H1 (cell line): Measurements from ENCODE around the gene CCDC80. TPM values are rescaled to one million over a fixed set of nuclear protein-coding genes. Genes with fewer than 3 reads are reported as not detected.

Experiments
- CTCF ChIA-PET: fragments of 300-600 bp; sonication (Branson Sonifier 250); formaldehyde crosslinking; loops from one replicate; lab custom pipeline; 2021; ENCODE audit not compliant: partially characterized antibody; lab: Charles Lee
- POLR2A ChIA-PET: fragments of 300-600 bp; sonication (Branson Sonifier 250); formaldehyde crosslinking; loops from one replicate; lab custom pipeline; 2021; ENCODE audit warnings: inconsistent platforms; ENCODE audit not compliant: partially characterized antibody; lab: Charles Lee
- DNase-seq, 2 experiments: peaks; one replicate each; pipeline versions ENCODE4 v3.0.0 to v3.0.0-alpha.2; 2010 to 2022; ENCODE audit warnings: low spot score in 2 of 2, low read depth in 1 of 2, mixed read lengths in 1 of 2
- FAIRE-seq: peaks from 2 replicates; lab custom pipeline; 2011; peaks lifted over from hg19 to GRCh38; lab: Jason Lieb, UNC
- H2AFZ ChIP-seq: 2 replicates; pipeline ENCODE4 v1.8.1; 2012; ENCODE audit warnings: low read length, inconsistent platforms
- H2AK5ac ChIP-seq: 2 replicates; pipeline ENCODE4 v1.6.1; 2013; ENCODE audit warnings: low read depth, low read length
- H2BK120ac ChIP-seq: replicated peaks from 2 replicates; pipeline ENCODE3; 2013; ENCODE audit warnings: low read depth, low read length, inconsistent platforms
- H2BK12ac ChIP-seq: 2 replicates; pipeline ENCODE4 v1.6.1; 2013; ENCODE audit warnings: low read depth, low read length
- H2BK15ac ChIP-seq: 2 replicates; pipeline ENCODE4 v1.6.1; 2013; ENCODE audit warnings: low read length
- H2BK20ac ChIP-seq: 2 replicates; pipeline ENCODE4 v1.6.1; 2013; ENCODE audit warnings: low read length
- H2BK5ac ChIP-seq: 2 replicates; pipeline ENCODE4 v1.6.1; 2013; ENCODE audit warnings: low read depth, low read length
- H3K14ac ChIP-seq: 2 replicates; pipeline ENCODE4 v1.6.1; 2013; ENCODE audit warnings: inconsistent platforms; ENCODE audit not compliant: insufficient read length
- H3K18ac ChIP-seq: 2 replicates; pipeline ENCODE4 v1.6.1; 2013; ENCODE audit warnings: low read length; ENCODE audit errors: extremely low read depth
- H3K23ac ChIP-seq: 2 replicates; pipeline ENCODE4 v1.6.1; 2013; ENCODE audit warnings: inconsistent platforms; ENCODE audit not compliant: insufficient read length
- H3K23me2 ChIP-seq: 2 replicates; pipeline ENCODE4 v1.6.1; 2013; ENCODE audit warnings: low read depth, low read length
- H3K27ac ChIP-seq: 2 replicates; pipeline ENCODE4 v1.6.1; 2011; ENCODE audit warnings: low read depth, low read length, inconsistent platforms
- H3K27me3 ChIP-seq, 4 experiments: replicated peaks in 1 of 4; 1 replicate in 1 of 4; 2 replicates in 3 of 4; pipeline versions ENCODE4 v1.6.1 to v1.8.1; 2011 to 2013; ENCODE audit warnings: low read length in 3 of 4, mild to moderate bottlenecking in 3 of 4, inconsistent platforms in 2 of 4, mixed read lengths in 2 of 4, moderate library complexity in 1 of 4; ENCODE audit not compliant: control insufficient read depth in 3 of 4, insufficient read depth in 3 of 4; ENCODE audit errors: extremely low read depth in 1 of 4
- H3K36me3 ChIP-seq, 4 experiments: 2 replicates each; pipeline versions ENCODE4 v1.6.1 to v1.8.1; 2011 to 2013; ENCODE audit warnings: mild to moderate bottlenecking in 4 of 4, low read length in 3 of 4, moderate library complexity in 2 of 4, control low read depth in 1 of 4, inconsistent platforms in 1 of 4; ENCODE audit not compliant: insufficient read depth in 4 of 4, control insufficient read depth in 2 of 4
- H3K4ac ChIP-seq: replicated peaks from 2 replicates; pipeline ENCODE3; 2013; ENCODE audit warnings: low read length, low read depth, mixed read lengths, inconsistent platforms; ENCODE audit not compliant: insufficient read length
- H3K4me1 ChIP-seq, 4 experiments: replicated peaks in 1 of 4; 1 replicate in 1 of 4; 2 replicates in 3 of 4; pipeline versions ENCODE4 v1.6.1 to v1.8.1; 2011 to 2013; ENCODE audit warnings: low read length in 3 of 4, inconsistent platforms in 2 of 4, mixed read lengths in 1 of 4; ENCODE audit not compliant: insufficient read depth in 4 of 4, control insufficient read depth in 3 of 4
- H3K4me2 ChIP-seq, 2 experiments: 2 replicates each; pipeline versions ENCODE4 v1.6.1 to v1.8.1; 2011 to 2013; ENCODE audit warnings: low read depth in 2 of 2, low read length in 2 of 2, control low read depth in 1 of 2, inconsistent platforms in 1 of 2, mild to moderate bottlenecking in 1 of 2; ENCODE audit not compliant: insufficient read depth in 1 of 2
- H3K4me3 ChIP-seq, 4 experiments: fragments of 200-600, 300-600 bp in 1 of 4; sonication (generic), shearing (Covaris generic), sonication (Bioruptor Twin) in 1 of 4; 2 replicates each; pipeline versions ENCODE4 v1.5.1 to v1.8.1; 2011 to 2016; ENCODE audit warnings: low read length in 4 of 4, low read depth in 3 of 4, control low read depth in 2 of 4, inconsistent platforms in 2 of 4, mild to moderate bottlenecking in 2 of 4, mixed read lengths in 1 of 4, moderate library complexity in 1 of 4; ENCODE audit not compliant: insufficient read depth in 2 of 4; ENCODE audit errors: extremely low read depth in 1 of 4
- H3K56ac ChIP-seq: replicated peaks from 2 replicates; pipeline ENCODE3; 2013; ENCODE audit warnings: low read depth, mild to moderate bottlenecking, mixed read lengths, low read length, inconsistent platforms; ENCODE audit not compliant: insufficient read length
- H3K79me1 ChIP-seq: 2 replicates; pipeline ENCODE4 v1.6.1; 2013; ENCODE audit warnings: low read depth, low read length, control low read depth
- H3K79me2 ChIP-seq, 2 experiments: 2 replicates each; pipeline versions ENCODE4 v1.6.1 to v1.8.1; 2012 to 2013; ENCODE audit warnings: low read length in 2 of 2, mild to moderate bottlenecking in 2 of 2, inconsistent platforms in 1 of 2; ENCODE audit not compliant: insufficient read depth in 2 of 2, control insufficient read depth in 1 of 2
- H3K9ac ChIP-seq, 4 experiments: replicated peaks in 1 of 4; 1 replicate in 1 of 4; 2 replicates in 3 of 4; pipeline versions ENCODE4 v1.6.1 to v1.8.1; 2011 to 2013; ENCODE audit warnings: low read depth in 3 of 4, low read length in 3 of 4, control low read depth in 2 of 4, mild to moderate bottlenecking in 2 of 4, moderate library complexity in 2 of 4, inconsistent platforms in 1 of 4; ENCODE audit errors: extremely low read depth in 1 of 4
- H3K9me3 ChIP-seq, 2 experiments: 2 replicates each; pipeline versions ENCODE4 v1.6.1 to v1.8.1; 2012 to 2013; ENCODE audit warnings: mild to moderate bottlenecking in 2 of 2, moderate library complexity in 2 of 2, control low read depth in 1 of 2, inconsistent platforms in 1 of 2, low read depth in 1 of 2, low read length in 1 of 2, mixed read lengths in 1 of 2; ENCODE audit not compliant: insufficient read depth in 2 of 2
- H4K20me1 ChIP-seq, 2 experiments: replicated peaks in 1 of 2; 2 replicates each; pipeline versions ENCODE3 to v1.8.1; 2011 to 2013; ENCODE audit warnings: inconsistent platforms in 2 of 2, low read length in 2 of 2, mild to moderate bottlenecking in 1 of 2; ENCODE audit not compliant: insufficient read depth in 2 of 2, control insufficient read depth in 1 of 2
- H4K5ac ChIP-seq: 2 replicates; pipeline ENCODE4 v1.6.1; 2013; ENCODE audit warnings: low read length, low read depth, mixed read lengths, inconsistent platforms; ENCODE audit not compliant: insufficient read length
- H4K8ac ChIP-seq: 2 replicates; pipeline ENCODE4 v1.8.0; 2013; ENCODE audit warnings: mild to moderate bottlenecking, moderate library complexity, low read length, inconsistent platforms; ENCODE audit not compliant: insufficient read depth; ENCODE audit errors: extremely low read depth
- H4K91ac ChIP-seq: replicated peaks from 2 replicates; pipeline ENCODE3; 2013; ENCODE audit warnings: low read length, mixed read lengths, inconsistent platforms; ENCODE audit not compliant: insufficient read length
- POLR2AphosphoS5 ChIP-seq: IDR thresholded peaks from 2 replicates; pipeline ENCODE4 v1.6.1; 2011; ENCODE audit warnings: low read depth, low read length
- RFX5 ChIP-seq: IDR thresholded peaks from 2 replicates; pipeline ENCODE4 v1.6.1; 2011; ENCODE audit warnings: low read depth, low read length, improper control_type of control experiment, borderline replicate concordance
- SIRT6 ChIP-seq: IDR thresholded peaks from one replicate; pipeline ENCODE4 v1.7.1; 2012; ENCODE audit warnings: low read length, inconsistent platforms
- YY1 ChIP-seq: IDR thresholded peaks from 2 replicates; pipeline ENCODE4 v1.6.1; 2011; ENCODE audit warnings: low read depth, mild to moderate bottlenecking, low read length
- WGBS, 2 experiments: shearing (Covaris generic) in 1 of 2; methylation state at CpG; one replicate each; pipeline versions ENCODE4 v1.1.6 to v1.1.7; 2013 to 2015; ENCODE audit warnings: low lambda C conversion rate in 2 of 2, mixed read lengths in 2 of 2, inconsistent platforms in 1 of 2, low coverage in 1 of 2, missing lambda C conversion rate in 1 of 2; ENCODE audit not compliant: insufficient replicate concordance in 2 of 2, insufficient coverage in 1 of 2, insufficient read length in 1 of 2; ENCODE audit errors: extremely low coverage in 1 of 2, missing lambda C conversion rate in 1 of 2; 5-methylcytosine and 5-hydroxymethylcytosine counted together
- polyA plus RNA-seq, 7 experiments: library from polyadenylated mRNA; depleted of rRNA in 3 of 7; stranded (reverse) in 5 of 7; unstranded in 2 of 7; fragments of >200 nt in 5 of 7; fragments of 200-250 nt in 2 of 7; gene quantifications; 1 replicate in 5 of 7; 2 replicates in 1 of 7; 4 replicates in 1 of 7; pipeline versions ENCODE4 v1.2.1 to v1.2.3, GENCODE V29; 2011 to 2013; ENCODE audit warnings: missing spikeins in 2 of 7, mixed read lengths in 2 of 7
- total RNA-seq: library from RNA; stranded (reverse); fragmentation: NEBNext Ultra II Directional; extraction: Animal tissue kit (Norgen Biotek cat#: 25700); gene quantifications from 2 replicates; pipeline ENCODE4 v1.2.1, GENCODE V29; 2021

The CCDC80 gene
- total and polyA plus RNA-seq, 2 of the 8 experiments (the other 6 are each of a cell fraction or from before 2014, with no cell fraction given) = 1.1 to 12.9 TPM

DNA sequence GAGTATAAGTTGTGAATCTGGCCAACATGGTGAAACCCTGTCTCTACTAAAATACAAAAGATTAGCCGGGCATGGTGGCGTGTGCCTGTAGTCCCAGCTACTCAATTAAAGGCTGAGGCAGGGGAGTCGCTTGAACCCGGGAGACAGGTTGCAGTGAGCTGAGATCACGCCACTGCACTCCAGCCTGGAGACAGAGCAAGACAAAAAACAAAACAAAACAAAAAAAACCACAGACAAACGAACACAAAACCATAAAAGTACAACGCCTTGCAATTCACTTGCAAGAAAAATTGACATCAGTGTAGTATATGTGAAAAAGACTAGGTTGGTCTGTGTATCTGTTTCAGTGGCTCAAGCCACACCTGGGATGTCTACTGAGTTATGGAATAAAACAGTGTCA lies 29.9 kb upstream of the CCDC80 start:
- no peaks in the 10 kb centered on the region for H4K20me1 ChIP-seq
- no peak overlapping the region for H3K14ac ChIP-seq
- no peaks in the 10 kb centered on the region for H3K23me2 ChIP-seq
- H3K27ac ChIP-seq = no peak overlapping the region
- no peak overlapping the region for H3K4ac ChIP-seq
- no peak overlapping the region for H3K18ac ChIP-seq
- 92% methylated on average over 7 of the region's 7 CpGs; no CpG with 5 or more reads in 1 of the 2 experiments for WGBS, 2 experiments
- no peak overlapping the region for H3K9ac ChIP-seq
- no peak for TF ChIP-seq POLR2AphosphoS5
- no peak for TF ChIP-seq SIRT6
- no peak for TF ChIP-seq RFX5
- no peak for TF ChIP-seq YY1
- H3K36me3 ChIP-seq = no peaks in the 10 kb centered on the region
- DNase-seq (no peak), FAIRE-seq (no peak)
- no peaks in the 10 kb centered on the region for H3K4me1 ChIP-seq
- H2BK20ac ChIP-seq = no peak overlapping the region
- H2BK5ac ChIP-seq = no peak overlapping the region
- H2BK120ac ChIP-seq = no peak overlapping the region
- H2AK5ac ChIP-seq = no peak overlapping the region
- no peaks in the 10 kb centered on the region for H3K27me3 ChIP-seq
- no peaks in the 10 kb centered on the region for H3K79me1 ChIP-seq
- H3K23ac ChIP-seq = no peak overlapping the region
- no peak overlapping the region for H3K4me3 ChIP-seq
- H2AFZ ChIP-seq = no peak overlapping the region
- H3K9me3 ChIP-seq = no peaks in the 10 kb centered on the region
- no peak overlapping the region for H3K4me2 ChIP-seq
- no peak overlapping the region for H3K56ac ChIP-seq
- H4K8ac ChIP-seq = no peak overlapping the region
- POLR2A ChIA-PET = no interaction called here
- H2BK15ac ChIP-seq = no peak overlapping the region
- no peak overlapping the region for H4K5ac ChIP-seq
- no peak overlapping the region for H2BK12ac ChIP-seq
- H3K79me2 ChIP-seq = no peaks in the 10 kb centered on the region
- CTCF ChIA-PET = interaction anchor here (1.2 kb wide), 1 partner anchor 366 kb away, joined by 3 read pairs; no protein-coding TSS in a partner anchor
- H4K91ac ChIP-seq = no peak overlapping the region
